ENCODE measurements around the gene EMC1.
"Not testable (repeated sequence)": the region's sequence is repeated elsewhere in the genome, so short reads cannot be mapped to it uniquely, and the experiment has no call there.

EMC1 gene

GRCh38 chr1:19251305-19252196, at the start of gene EMC1, which contains the start of gene MRTO4:
TSS of gene EMC1 (minus strand) at chr1:19251524. CDS start at chr1:19251509, 15 bp downstream.
TSS of gene MRTO4 (plus strand) at chr1:19251805. CDS start at chr1:19251836, 31 bp downstream.
- DNase-seq: peak in 1 of 2 experiments; percentile 31

- no peak for DNase-seq
These were observed 48.9 kb upstream of the EMC1 start for GRCh38 chr1:19300211-19300610.

GRCh38 chr1:19294638-19295037, 43.3 kb upstream of the EMC1 start:
- no peak for DNase-seq

GRCh38 chr1:19289244-19289643, 37.9 kb upstream of the EMC1 start:
- DNase-seq: no peak

- DNase-seq: not testable (repeated sequence)
These were observed 37.3 kb upstream of the EMC1 start, which contains the start of gene AKR7A3 for GRCh38 chr1:19288324-19289241. TSS of gene AKR7A3 (minus strand) at chr1:19288770. CDS start at chr1:19288709, 61 bp downstream.

- DNase-seq: no peak
These were observed 36.3 kb upstream of the EMC1 start for GRCh38 chr1:19287436-19288185.

GRCh38 chr1:19285807-19286206, 34.5 kb upstream of the EMC1 start:
- not testable (repeated sequence) for DNase-seq

- DNase-seq: not testable (repeated sequence)
These were observed 34.0 kb upstream of the EMC1 start for GRCh38 chr1:19285366-19285765.

GRCh38 chr1:19284881-19285280, 33.6 kb upstream of the EMC1 start:
- DNase-seq: no peak

GRCh38 chr1:19283891-19284290, 32.6 kb upstream of the EMC1 start:
- DNase-seq: no peak

GRCh38 chr1:19274636-19275035, 23.3 kb upstream of the EMC1 start:
- no peak for DNase-seq

GRCh38 chr1:19273844-19274531, 22.7 kb upstream of the EMC1 start:
- not testable (repeated sequence) for DNase-seq

- DNase-seq: no peak
These were observed 22.0 kb upstream of the EMC1 start for GRCh38 chr1:19273106-19273843.

- no peak for DNase-seq
These were observed 20.7 kb upstream of the EMC1 start for GRCh38 chr1:19272064-19272463.

- DNase-seq: not testable (repeated sequence)
These were observed 19.0 kb upstream of the EMC1 start for GRCh38 chr1:19270343-19270730.

- not testable (repeated sequence) for DNase-seq
These were observed 18.4 kb upstream of the EMC1 start for GRCh38 chr1:19269427-19270342.

GRCh38 chr1:19268445-19268844, 17.1 kb upstream of the EMC1 start:
- DNase-seq: no peak

- no peak for DNase-seq
These were observed 11.4 kb upstream of the EMC1 start for GRCh38 chr1:19262744-19263143.

GRCh38 chr1:19262047-19262446, 10.7 kb upstream of the EMC1 start:
- no peak for DNase-seq
